Measurements from ENCODE around the gene KRTAP3-2.

Gene KRTAP3-2

GRCh38 chr17:41012326-41013120, 12.8 kb upstream of the KRTAP3-2 start:
- Histone ChIP-seq H3K27ac (no peak overlapping the region), H3K4me3 (no peak overlapping the region)

- H3K27ac ChIP-seq = no peak overlapping the region
- no peak overlapping the region for H3K4me3 ChIP-seq
Observed at GRCh38 chr17:41010441-41010840, 10.7 kb upstream of the KRTAP3-2 start.

- H3K27ac ChIP-seq = no peak overlapping the region
Observed at GRCh38 chr17:41009936-41010335, 10.2 kb upstream of the KRTAP3-2 start.

DNA sequence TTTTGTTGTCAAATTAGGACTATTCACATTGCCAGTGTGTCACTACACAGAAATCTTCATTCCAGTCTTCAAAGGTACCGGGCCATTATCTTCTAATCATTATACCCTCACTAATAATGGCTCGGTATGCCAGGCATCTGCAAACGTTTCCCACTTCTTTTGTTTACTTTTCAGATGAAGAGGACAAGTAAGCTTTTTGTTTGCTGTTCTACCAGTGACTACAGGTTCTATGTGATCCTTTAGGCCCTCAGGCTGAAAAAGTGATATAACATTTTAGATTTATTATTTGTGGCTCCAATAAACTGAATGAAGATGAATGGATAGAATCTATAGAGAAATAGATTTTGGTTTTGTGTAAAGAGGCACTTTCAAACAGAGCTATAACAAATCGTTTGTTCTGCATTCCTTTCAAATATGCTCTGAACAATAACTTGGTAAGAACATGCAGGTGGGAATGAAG, 9.6 kb upstream of the KRTAP3-2 start:
- Histone ChIP-seq H3K27ac (no peak overlapping the region), H3K4me3 (no peak overlapping the region)

More at GRCh38 chr17:41009936-41010335, 10.2 kb upstream of the KRTAP3-2 start:
- no peak overlapping the region for H3K4me3 ChIP-seq

DNA sequence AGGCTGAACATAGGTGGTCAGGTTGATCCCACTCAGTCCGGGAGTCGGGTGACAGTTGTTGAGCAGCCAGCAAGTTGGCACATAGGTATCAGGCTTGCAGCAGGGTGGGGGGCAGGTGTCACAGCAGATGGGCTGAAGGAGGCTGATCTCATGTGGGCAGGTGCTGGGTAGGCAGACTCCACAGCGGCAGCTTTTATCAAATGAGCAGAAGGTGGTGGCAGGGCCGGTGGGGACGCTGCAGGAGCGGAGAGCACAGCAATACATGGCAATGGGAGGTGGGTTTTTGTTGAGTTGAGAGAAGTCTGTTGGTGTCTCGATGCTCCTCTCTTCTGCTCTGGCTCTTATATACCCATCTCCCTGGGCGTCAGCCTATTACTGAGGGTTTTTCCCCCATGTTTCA, 9.1 kb upstream of the KRTAP3-2 start, which contains the start of gene KRTAP3-1:
Gene KRTAP3-1 (minus strand): TSS at position 318 of the 400 bp plus-strand sequence. CDS start 54 bp downstream, at position 264.
- H3K4me3 ChIP-seq = no peak within 1 kb of the TSS
- H3K27ac ChIP-seq = no peak within 1 kb of the TSS

GRCh38 chr17:41004397-41004796, 4.7 kb upstream of the KRTAP3-2 start:
- Histone ChIP-seq H3K27ac (no peak overlapping the region), H3K4me3 (no peak overlapping the region)

DNA sequence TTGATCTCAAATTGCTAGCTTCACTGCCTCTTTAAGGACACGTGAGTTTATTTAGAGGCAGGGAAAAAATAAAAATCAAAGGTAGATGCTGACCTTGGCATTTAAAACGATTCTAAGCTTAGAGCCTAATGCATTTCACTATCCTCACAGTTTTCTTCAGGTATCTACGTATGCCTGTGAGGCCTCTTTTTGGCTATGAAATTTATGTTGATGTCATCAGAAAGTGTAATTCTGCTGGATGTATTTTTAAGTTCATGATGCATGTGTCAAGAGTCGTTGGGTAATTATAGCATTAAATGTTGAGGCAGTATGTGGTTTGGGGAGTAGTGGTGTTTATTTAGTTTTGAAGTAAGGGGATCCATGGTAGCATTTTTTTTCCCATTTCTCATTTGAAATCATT, 4.2 kb upstream of the KRTAP3-2 start:
- Histone ChIP-seq H3K4me3 (no peak overlapping the region), H3K27ac (no peak overlapping the region)

GRCh38 chr17:41002814-41003213, 3.1 kb upstream of the KRTAP3-2 start:
- H3K27ac ChIP-seq = no peak overlapping the region
- no peak overlapping the region for H3K4me3 ChIP-seq

GRCh38 chr17:41001795-41002194, 2.1 kb upstream of the KRTAP3-2 start:
- no peak overlapping the region for H3K4me3 ChIP-seq
- no peak overlapping the region for H3K27ac ChIP-seq

GRCh38 chr17:40997361-40997760, 2.3 kb downstream of the KRTAP3-2 start:
- no peak overlapping the region for H3K27ac ChIP-seq

DNA sequence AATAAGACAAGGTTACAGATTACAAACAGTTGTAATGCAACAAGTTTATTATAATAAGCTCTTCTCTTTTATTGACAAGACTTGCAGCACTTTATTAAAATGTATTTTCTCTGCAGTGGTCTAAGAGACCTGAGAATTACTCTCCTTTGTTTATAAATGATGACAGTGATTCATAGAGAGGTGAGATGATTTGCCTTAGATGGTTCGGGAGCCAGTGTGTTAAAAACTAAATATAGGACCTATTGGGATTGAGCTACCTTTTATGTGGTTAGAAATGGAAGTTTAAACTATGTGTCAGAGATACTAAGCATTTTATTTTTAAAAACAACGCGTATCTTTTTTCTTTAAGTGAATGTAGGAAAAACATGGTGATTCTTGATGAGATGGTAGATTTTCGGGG, 2.9 kb downstream of the KRTAP3-2 start:
- Histone ChIP-seq H3K27ac (no peak overlapping the region), H3K4me3 (no peak overlapping the region)

More at GRCh38 chr17:40997361-40997760, 2.3 kb downstream of the KRTAP3-2 start:
- H3K4me3 ChIP-seq = no peak overlapping the region

DNA sequence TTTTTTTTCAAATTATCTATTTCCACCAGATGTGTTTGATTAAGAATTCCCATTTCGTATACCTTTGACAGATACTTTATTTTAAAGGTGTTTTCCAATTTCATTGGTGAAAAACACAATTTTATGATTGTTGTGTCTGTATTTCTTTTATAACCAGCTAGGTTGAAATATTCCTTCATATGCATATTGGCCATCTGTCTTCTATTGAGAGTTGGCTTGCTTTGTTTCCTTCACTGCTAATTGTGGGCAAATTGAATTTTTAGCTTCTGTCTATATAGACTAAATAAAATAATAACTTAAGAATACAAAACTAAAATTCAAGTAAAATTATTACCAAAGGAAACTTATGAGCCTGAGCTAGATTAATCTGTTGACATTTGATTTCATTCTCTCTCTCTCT, 4.6 kb downstream of the KRTAP3-2 start:
- H3K4me3 ChIP-seq = no peak overlapping the region
- H3K27ac ChIP-seq = no peak overlapping the region

DNA sequence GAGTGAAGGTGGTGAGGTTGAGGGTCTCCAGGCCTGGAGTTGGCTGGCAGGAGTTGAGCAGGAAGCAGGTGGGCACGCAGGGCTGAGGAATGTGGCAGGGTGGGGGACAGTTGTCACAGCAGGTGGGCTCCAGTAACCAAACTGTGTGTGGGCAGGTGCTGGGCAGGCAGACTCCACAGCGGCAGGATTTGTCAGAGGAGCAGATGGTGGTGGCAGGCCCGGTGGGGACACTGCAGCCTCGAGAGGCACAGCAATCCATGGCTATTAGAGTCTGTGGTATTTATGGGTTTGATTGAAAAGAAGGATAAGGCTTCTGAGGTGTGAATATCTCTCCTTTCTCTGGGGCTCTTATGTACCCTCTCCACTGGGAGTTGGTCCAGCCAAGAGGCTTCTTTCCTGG, 5.9 kb downstream of the KRTAP3-2 start, which contains the start of gene KRTAP3-3:
Gene KRTAP3-3 (minus strand): TSS at position 326 of the 400 bp plus-strand sequence. CDS start 67 bp downstream, at position 259.
- no peak within 1 kb of the TSS for H3K4me3 ChIP-seq
- no peak within 1 kb of the TSS for H3K27ac ChIP-seq

DNA sequence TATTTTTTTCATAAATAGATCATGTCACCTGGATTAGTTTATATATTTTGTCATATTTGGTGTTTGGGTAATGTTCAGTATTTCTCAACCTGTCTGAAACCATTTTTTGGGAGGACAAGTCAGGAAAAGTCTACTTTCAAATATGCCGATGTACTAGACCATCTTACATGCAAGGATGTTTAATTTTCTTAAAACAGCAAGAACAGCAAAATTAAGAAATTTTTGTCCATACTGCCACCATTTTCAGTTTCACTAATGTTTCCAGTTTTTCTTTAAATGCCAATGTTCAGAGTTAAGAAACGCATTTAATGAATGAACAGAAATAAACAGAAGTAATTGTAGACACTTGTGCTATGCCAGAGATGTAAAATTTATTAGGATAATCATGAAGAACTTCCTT, 6.6 kb downstream of the KRTAP3-2 start:
- H3K27ac ChIP-seq = no peak overlapping the region

GRCh38 chr17:40992666-40993065, 7.0 kb downstream of the KRTAP3-2 start:
- Histone ChIP-seq H3K27ac (no peak overlapping the region), H3K4me3 (no peak overlapping the region)

More for the DNA sequence above, 6.6 kb downstream of the KRTAP3-2 start:
- no peak overlapping the region for H3K4me3 ChIP-seq

DNA sequence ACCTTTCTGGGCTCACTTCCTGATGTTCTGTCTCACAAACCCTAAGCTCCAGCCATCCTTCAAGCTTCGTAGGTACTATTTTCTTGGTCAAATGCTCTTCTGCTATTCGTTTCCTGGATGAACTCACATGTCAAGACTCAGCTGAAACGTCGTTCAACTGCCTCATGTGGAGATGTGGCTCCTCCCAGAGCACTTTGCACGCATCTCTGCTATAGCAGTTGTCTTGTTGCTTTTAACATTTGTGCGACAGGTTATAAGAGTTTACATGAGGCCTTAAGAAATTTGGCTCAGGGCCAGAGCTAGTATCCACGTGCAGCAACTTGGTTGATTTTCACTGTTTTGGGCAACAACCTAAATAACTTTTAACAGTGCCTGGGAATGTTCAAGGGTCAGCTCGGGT, 12.8 kb downstream of the KRTAP3-2 start:
- Histone ChIP-seq H3K27ac (no peak overlapping the region), H3K4me3 (no peak overlapping the region)

GRCh38 chr17:40984226-40984625, 15.5 kb downstream of the KRTAP3-2 start, which contains the start of gene KRT40:
KRT40 (minus strand) TSS chr17:40984326; CDS start chr17:40984273, 53 bp downstream.
- no peak within 1 kb of the TSS for H3K27ac ChIP-seq
- H3K4me3 ChIP-seq = no peak within 1 kb of the TSS

- H3K27ac ChIP-seq = no peak overlapping the region
- no peak overlapping the region for H3K4me3 ChIP-seq
Observed at GRCh38 chr17:40981115-40981514, 18.6 kb downstream of the KRTAP3-2 start.

GRCh38 chr17:40980596-40980995, 19.1 kb downstream of the KRTAP3-2 start:
- no peak overlapping the region for H3K27ac ChIP-seq

GRCh38 chr17:40980117-40980516, 19.6 kb downstream of the KRTAP3-2 start:
- H3K27ac ChIP-seq = no peak overlapping the region
- no peak overlapping the region for H3K4me3 ChIP-seq

More at GRCh38 chr17:40980596-40980995, 19.1 kb downstream of the KRTAP3-2 start:
- no peak overlapping the region for H3K4me3 ChIP-seq

GRCh38 chr17:40978575-40979151, 21.0 kb downstream of the KRTAP3-2 start:
- Histone ChIP-seq H3K27ac (no peak overlapping the region), H3K4me3 (no peak overlapping the region)

Measured in skin epidermis (tissue), 12 donors.